Liver (tissue), 9 donors: ENCODE results near the gene MIER3. TPM values are rescaled to one million over a fixed set of nuclear protein-coding genes. Genes with fewer than 3 reads are reported as not detected.

Experiments
- DNase-seq: peaks from one replicate; pipeline ENCODE4 v3.0.0-alpha.2; 2017; ENCODE audit warnings: low spot score
- H3K27ac ChIP-seq, 2 donors: one replicate each; pipeline ENCODE4 v1.7.0; 2013; ENCODE audit warnings: inconsistent platforms in 2 of 2, low read length in 2 of 2, control low read depth in 1 of 2, low read depth in 1 of 2, mild to moderate bottlenecking in 1 of 2
- H3K27me3 ChIP-seq, 4 donors: one replicate each; pipeline versions ENCODE4 v1.6.1 to v1.7.0; 2013; ENCODE audit warnings: low read length in 3 of 4, inconsistent platforms in 1 of 4, mild to moderate bottlenecking in 1 of 4, moderate library complexity in 1 of 4; ENCODE audit not compliant: control insufficient read depth in 4 of 4, insufficient read depth in 4 of 4
- H3K36me3 ChIP-seq, 4 donors: one replicate each; pipeline versions ENCODE4 v1.6.1 to v1.7.0; 2013; ENCODE audit warnings: low read length in 3 of 4, mild to moderate bottlenecking in 3 of 4, low read depth in 1 of 4, moderate library complexity in 1 of 4; ENCODE audit not compliant: control insufficient read depth in 4 of 4, insufficient read depth in 3 of 4
- H3K4me1 ChIP-seq, 4 donors: one replicate each; pipeline versions ENCODE4 v1.6.1 to v1.7.0; 2013; ENCODE audit warnings: low read length in 3 of 4, mild to moderate bottlenecking in 3 of 4, moderate library complexity in 1 of 4; ENCODE audit not compliant: control insufficient read depth in 4 of 4, insufficient read depth in 4 of 4
- H3K4me3 ChIP-seq, 3 donors: one replicate each; pipeline versions ENCODE4 v1.6.1 to v1.7.0; 2013; ENCODE audit warnings: low read length in 3 of 3, control low read depth in 1 of 3, low read depth in 1 of 3, mild to moderate bottlenecking in 1 of 3
- H3K9ac ChIP-seq, 2 donors: one replicate each; pipeline ENCODE4 v1.7.0; 2013; ENCODE audit warnings: low read length in 2 of 2, mild to moderate bottlenecking in 2 of 2, moderate library complexity in 2 of 2, control low read depth in 1 of 2, low read depth in 1 of 2
- H3K9me3 ChIP-seq, 4 donors: one replicate each; pipeline versions ENCODE4 v1.6.1 to v1.7.0; 2013; ENCODE audit warnings: low read length in 3 of 4; ENCODE audit not compliant: control insufficient read depth in 4 of 4
- ATF3 ChIP-seq: IDR thresholded peaks from 2 replicates; pipeline ENCODE4 v1.6.1; 2016; ENCODE audit warnings: antibody characterized with exemption
- EGR1 ChIP-seq, 2 donors: IDR thresholded peaks; 2 replicates each; pipeline ENCODE4 v1.6.1; 2016 to 2018; ENCODE audit warnings: antibody characterized with exemption in 2 of 2, low read depth in 2 of 2
- FOXA1 ChIP-seq: IDR thresholded peaks from 2 replicates; pipeline ENCODE4 v1.6.1; 2016; ENCODE audit warnings: antibody characterized with exemption
- FOXA2 ChIP-seq: IDR thresholded peaks from 2 replicates; pipeline ENCODE4 v1.6.1; 2016; ENCODE audit warnings: antibody characterized with exemption
- GABPA ChIP-seq, 2 donors: IDR thresholded peaks in 1 of 2; conservative IDR thresholded peaks in 1 of 2; 2 replicates each; pipeline ENCODE4 v1.6.1; 2016; ENCODE audit warnings: antibody characterized with exemption in 2 of 2, mild to moderate bottlenecking in 1 of 2, moderate library complexity in 1 of 2
- HNF4A ChIP-seq, 2 donors: conservative IDR thresholded peaks; 2 replicates each; pipeline ENCODE4 v1.6.1; 2016; ENCODE audit warnings: antibody characterized with exemption in 2 of 2, mild to moderate bottlenecking in 2 of 2
- HNF4G ChIP-seq: IDR thresholded peaks from 2 replicates; pipeline ENCODE4 v1.6.1; 2016; ENCODE audit warnings: antibody characterized with exemption
- JUND ChIP-seq, 2 donors: IDR thresholded peaks; 2 replicates each; pipeline ENCODE4 v1.6.1; 2016; ENCODE audit warnings: antibody characterized with exemption in 2 of 2
- MAX ChIP-seq: IDR thresholded peaks from 2 replicates; pipeline ENCODE4 v1.6.1; 2016; ENCODE audit warnings: antibody characterized with exemption
- NR2F2 ChIP-seq: IDR thresholded peaks from 2 replicates; pipeline ENCODE4 v1.6.1; 2016; ENCODE audit warnings: antibody characterized with exemption
- RAD21 ChIP-seq, 2 donors: IDR thresholded peaks; 2 replicates each; pipeline ENCODE4 v1.6.1; 2016; ENCODE audit warnings: antibody characterized with exemption in 2 of 2, mild to moderate bottlenecking in 2 of 2
- RXRA ChIP-seq, 2 donors: IDR thresholded peaks; 2 replicates each; pipeline ENCODE4 v1.6.1; 2017 to 2018; ENCODE audit warnings: antibody characterized with exemption in 2 of 2, mild to moderate bottlenecking in 1 of 2
- SP1 ChIP-seq: IDR thresholded peaks from 2 replicates; pipeline ENCODE4 v1.6.1; 2018; ENCODE audit warnings: antibody characterized with exemption, mild to moderate bottlenecking
- TAF1 ChIP-seq: conservative IDR thresholded peaks from 2 replicates; pipeline ENCODE4 v1.6.1; 2016; ENCODE audit warnings: antibody characterized with exemption, mild to moderate bottlenecking
- YY1 ChIP-seq: IDR thresholded peaks from 2 replicates; pipeline ENCODE4 v1.6.1; 2016; ENCODE audit warnings: antibody characterized with exemption, mild to moderate bottlenecking
- ZBTB33 ChIP-seq: IDR thresholded peaks from 2 replicates; pipeline ENCODE4 v1.6.1; 2016; ENCODE audit warnings: antibody characterized with exemption
- WGBS: extraction: QIAGEN DNeasy Blood & Tissue Kit; methylation state at CpG from one replicate; pipeline ENCODE4 v1.1.7; 2013; 5-methylcytosine and 5-hydroxymethylcytosine counted together
- polyA plus RNA-seq, 2 donors: library from polyadenylated mRNA; stranded (reverse) in 1 of 2; unstranded in 1 of 2; fragments of 200-250 nt in 1 of 2; fragments of >200 nt in 1 of 2; fragmentation: Nextera tagmentation in 1 of 2; extraction: Ambion mirVana in 1 of 2; gene quantifications; one replicate each; pipeline versions ENCODE4 v1.2.1 to v1.2.3, GENCODE V29; 2013 to 2015
- total RNA-seq, 2 donors: library from RNA; depleted of rRNA; stranded (reverse); fragments of >200 nt; gene quantifications; one replicate each; pipeline ENCODE4 v1.2.3, GENCODE V29; 2014
- TF ChIP-seq, protein P1 (sequence below): fragments of 150-350 bp; IDR thresholded peaks from 2 replicates; pipeline ENCODE4 v1.5.1; 2017; ENCODE audit warnings: improper control_type of control experiment, low read depth, low read length; ENCODE audit not compliant: missing input control
- TF ChIP-seq, protein P2 (sequence below): IDR thresholded peaks from 2 replicates; pipeline ENCODE4 v1.6.1; 2016; ENCODE audit warnings: antibody characterized with exemption, mild to moderate bottlenecking
- donor health status: healthy.
- donor health status: healthy.
- donor health status: healthy.
- donor health status: healthy.
- donor health status: healthy.

Gene MIER3
- total and polyA plus RNA-seq, 4 donors = 4.1 to 15.5 (median 8.1) TPM

- H3K4me3 ChIP-seq = no peak overlapping the region
- H3K36me3 ChIP-seq = peaks cover 0 to 9% (median 5%) of the 10 kb centered on the region in 4 donors
- H3K27me3 ChIP-seq = no peaks in the 10 kb centered on the region
- WGBS = 32% methylated on average over 2 of the region's 2 CpGs
- DNase-seq = no peak
- peak overlapping the region; percentile 65 to 75 for H3K27ac ChIP-seq
- peaks cover 2 to 17% (median 15%) of the 10 kb centered on the region in 4 donors for H3K4me1 ChIP-seq
- H3K9me3 ChIP-seq = no peaks in the 10 kb centered on the region
- TF ChIP-seq FOXA1 (no peak), EGR1 (IDR thresholded peaks at IDR 0.05; ENCODE audit: low read depth in 2 of 2) (no peak), ZBTB33 (no peak), ATF3 (peak; percentile 54), RXRA (IDR thresholded peaks at IDR 0.05) (peak; percentile 77 to 85), MAX (peak; percentile 59), TAF1 (no peak), RAD21 (IDR thresholded peaks at IDR 0.05) (peak; percentile 29 to 32), JUND (IDR thresholded peaks at IDR 0.05) (peak; percentile 31 to 47), GABPA (IDR thresholded peaks at IDR 0.05 in 1 of 2, conservative IDR thresholded peaks at IDR 0.05 in 1 of 2) (no peak), YY1 (peak; percentile 73), NR2F2 (no peak), HNF4A (conservative IDR thresholded peaks at IDR 0.05) (peak; percentile 82 to 88), SP1 (peak; percentile 92), HNF4G (peak; percentile 24), FOXA2 (no peak)
- TF ChIP-seq, protein P1, sequence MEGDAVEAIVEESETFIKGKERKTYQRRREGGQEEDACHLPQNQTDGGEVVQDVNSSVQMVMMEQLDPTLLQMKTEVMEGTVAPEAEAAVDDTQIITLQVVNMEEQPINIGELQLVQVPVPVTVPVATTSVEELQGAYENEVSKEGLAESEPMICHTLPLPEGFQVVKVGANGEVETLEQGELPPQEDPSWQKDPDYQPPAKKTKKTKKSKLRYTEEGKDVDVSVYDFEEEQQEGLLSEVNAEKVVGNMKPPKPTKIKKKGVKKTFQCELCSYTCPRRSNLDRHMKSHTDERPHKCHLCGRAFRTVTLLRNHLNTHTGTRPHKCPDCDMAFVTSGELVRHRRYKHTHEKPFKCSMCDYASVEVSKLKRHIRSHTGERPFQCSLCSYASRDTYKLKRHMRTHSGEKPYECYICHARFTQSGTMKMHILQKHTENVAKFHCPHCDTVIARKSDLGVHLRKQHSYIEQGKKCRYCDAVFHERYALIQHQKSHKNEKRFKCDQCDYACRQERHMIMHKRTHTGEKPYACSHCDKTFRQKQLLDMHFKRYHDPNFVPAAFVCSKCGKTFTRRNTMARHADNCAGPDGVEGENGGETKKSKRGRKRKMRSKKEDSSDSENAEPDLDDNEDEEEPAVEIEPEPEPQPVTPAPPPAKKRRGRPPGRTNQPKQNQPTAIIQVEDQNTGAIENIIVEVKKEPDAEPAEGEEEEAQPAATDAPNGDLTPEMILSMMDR = no peak
- TF ChIP-seq, protein P2, sequence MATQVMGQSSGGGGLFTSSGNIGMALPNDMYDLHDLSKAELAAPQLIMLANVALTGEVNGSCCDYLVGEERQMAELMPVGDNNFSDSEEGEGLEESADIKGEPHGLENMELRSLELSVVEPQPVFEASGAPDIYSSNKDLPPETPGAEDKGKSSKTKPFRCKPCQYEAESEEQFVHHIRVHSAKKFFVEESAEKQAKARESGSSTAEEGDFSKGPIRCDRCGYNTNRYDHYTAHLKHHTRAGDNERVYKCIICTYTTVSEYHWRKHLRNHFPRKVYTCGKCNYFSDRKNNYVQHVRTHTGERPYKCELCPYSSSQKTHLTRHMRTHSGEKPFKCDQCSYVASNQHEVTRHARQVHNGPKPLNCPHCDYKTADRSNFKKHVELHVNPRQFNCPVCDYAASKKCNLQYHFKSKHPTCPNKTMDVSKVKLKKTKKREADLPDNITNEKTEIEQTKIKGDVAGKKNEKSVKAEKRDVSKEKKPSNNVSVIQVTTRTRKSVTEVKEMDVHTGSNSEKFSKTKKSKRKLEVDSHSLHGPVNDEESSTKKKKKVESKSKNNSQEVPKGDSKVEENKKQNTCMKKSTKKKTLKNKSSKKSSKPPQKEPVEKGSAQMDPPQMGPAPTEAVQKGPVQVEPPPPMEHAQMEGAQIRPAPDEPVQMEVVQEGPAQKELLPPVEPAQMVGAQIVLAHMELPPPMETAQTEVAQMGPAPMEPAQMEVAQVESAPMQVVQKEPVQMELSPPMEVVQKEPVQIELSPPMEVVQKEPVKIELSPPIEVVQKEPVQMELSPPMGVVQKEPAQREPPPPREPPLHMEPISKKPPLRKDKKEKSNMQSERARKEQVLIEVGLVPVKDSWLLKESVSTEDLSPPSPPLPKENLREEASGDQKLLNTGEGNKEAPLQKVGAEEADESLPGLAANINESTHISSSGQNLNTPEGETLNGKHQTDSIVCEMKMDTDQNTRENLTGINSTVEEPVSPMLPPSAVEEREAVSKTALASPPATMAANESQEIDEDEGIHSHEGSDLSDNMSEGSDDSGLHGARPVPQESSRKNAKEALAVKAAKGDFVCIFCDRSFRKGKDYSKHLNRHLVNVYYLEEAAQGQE = no peak
- peak overlapping the region in 1 of 2 donors; percentile 1 for H3K9ac ChIP-seq
These were observed 34.4 kb downstream of the MIER3 start for GRCh38 chr5:56917534-56917933.
